ENCODE results near the gene P2RY8. TPM values are rescaled to one million over a fixed set of nuclear protein-coding genes. Genes with fewer than 3 reads are reported as not detected.
"Not testable (repeated sequence)": the region's sequence is repeated elsewhere in the genome, so short reads cannot be mapped to it uniquely, and the experiment has no call there.

P2RY8 gene
- total RNA-seq, 1 donor from 2014 or later = not detected

- TF ChIP-seq CTCF (IDR thresholded peaks at IDR 0.05) = no peak
- DNase-seq (ENCODE audit: extremely low spot score, unreplicated experiment) = peak; percentile 30
- Mint-ChIP-seq H3K27me3 (ENCODE audit: unreplicated experiment) (peaks cover 2% of the 10 kb centered on the region), H3K4me3 (ENCODE audit: unreplicated experiment) (no peak overlapping the region), H3K27ac (ENCODE audit: unreplicated experiment) (no peak overlapping the region), H3K9me3 (ENCODE audit: unreplicated experiment) (no peaks in the 10 kb centered on the region), H3K4me1 (ENCODE audit: unreplicated experiment) (no peaks in the 10 kb centered on the region), H3K36me3 (ENCODE audit: unreplicated experiment) (no peaks in the 10 kb centered on the region)
These were observed 44.5 kb downstream of the P2RY8 start for GRCh38 chrX:1492421-1493012.

GRCh38 chrX:1491851-1492349 lies 45.1 kb downstream of the P2RY8 start:
- H3K4me3 Mint-ChIP-seq (ENCODE audit: unreplicated experiment) = no peak overlapping the region
- H3K27ac Mint-ChIP-seq (ENCODE audit: unreplicated experiment) = no peak overlapping the region
- peaks cover 2% of the 10 kb centered on the region for H3K27me3 Mint-ChIP-seq (ENCODE audit: unreplicated experiment)
- no peaks in the 10 kb centered on the region for H3K9me3 Mint-ChIP-seq (ENCODE audit: unreplicated experiment)
- peaks cover 2% of the 10 kb centered on the region for H3K4me1 Mint-ChIP-seq (ENCODE audit: unreplicated experiment)
- no peaks in the 10 kb centered on the region for H3K36me3 Mint-ChIP-seq (ENCODE audit: unreplicated experiment)
- no peak for TF ChIP-seq CTCF (IDR thresholded peaks at IDR 0.05)
- peak; percentile 82 for DNase-seq (ENCODE audit: extremely low spot score, unreplicated experiment)

GRCh38 chrX:1491248-1491647 lies 45.7 kb downstream of the P2RY8 start:
- DNase-seq (ENCODE audit: extremely low spot score, unreplicated experiment); H3K36me3 Mint-ChIP-seq (ENCODE audit: unreplicated experiment); H3K4me1 Mint-ChIP-seq (ENCODE audit: unreplicated experiment); H3K27me3 Mint-ChIP-seq (ENCODE audit: unreplicated experiment); H3K27ac Mint-ChIP-seq (ENCODE audit: unreplicated experiment); H3K4me3 Mint-ChIP-seq (ENCODE audit: unreplicated experiment); H3K9me3 Mint-ChIP-seq (ENCODE audit: unreplicated experiment): not testable (repeated sequence)

- not testable (repeated sequence) for DNase-seq (ENCODE audit: extremely low spot score, unreplicated experiment); H3K27me3 Mint-ChIP-seq (ENCODE audit: unreplicated experiment); H3K27ac Mint-ChIP-seq (ENCODE audit: unreplicated experiment); H3K4me3 Mint-ChIP-seq (ENCODE audit: unreplicated experiment); H3K36me3 Mint-ChIP-seq (ENCODE audit: unreplicated experiment); H3K4me1 Mint-ChIP-seq (ENCODE audit: unreplicated experiment); H3K9me3 Mint-ChIP-seq (ENCODE audit: unreplicated experiment)
These were observed 46.3 kb downstream of the P2RY8 start for GRCh38 chrX:1490723-1491122.

- not testable (repeated sequence) for H3K4me3 Mint-ChIP-seq (ENCODE audit: unreplicated experiment); H3K27me3 Mint-ChIP-seq (ENCODE audit: unreplicated experiment); H3K4me1 Mint-ChIP-seq (ENCODE audit: unreplicated experiment); H3K27ac Mint-ChIP-seq (ENCODE audit: unreplicated experiment); H3K9me3 Mint-ChIP-seq (ENCODE audit: unreplicated experiment); DNase-seq (ENCODE audit: extremely low spot score, unreplicated experiment); H3K36me3 Mint-ChIP-seq (ENCODE audit: unreplicated experiment)
These were observed 47.6 kb downstream of the P2RY8 start for GRCh38 chrX:1489354-1489753.

- no peaks in the 10 kb centered on the region for H3K9me3 Mint-ChIP-seq (ENCODE audit: unreplicated experiment)
- H3K36me3 Mint-ChIP-seq (ENCODE audit: unreplicated experiment) = no peaks in the 10 kb centered on the region
- H3K27ac Mint-ChIP-seq (ENCODE audit: unreplicated experiment) = no peak overlapping the region
- H3K4me1 Mint-ChIP-seq (ENCODE audit: unreplicated experiment) = peaks cover 3% of the 10 kb centered on the region
- H3K27me3 Mint-ChIP-seq (ENCODE audit: unreplicated experiment) = no peaks in the 10 kb centered on the region
- no peak for DNase-seq (ENCODE audit: extremely low spot score, unreplicated experiment)
- H3K4me3 Mint-ChIP-seq (ENCODE audit: unreplicated experiment) = no peak overlapping the region
- TF ChIP-seq CTCF (IDR thresholded peaks at IDR 0.05) = no peak
These were observed 48.2 kb downstream of the P2RY8 start for GRCh38 chrX:1488745-1489144.

Measured in osteocyte (in vitro differentiated cells).